GM19372 (cell line): ENCODE measurements around the gene H2BK1.

Source experiments
- ATAC-seq: cut with Tn5 transposase; IDR thresholded peaks from one replicate; pipeline ENCODE4 v1.9.1; 2021; ENCODE audit warnings: mild to moderate bottlenecking, low read depth, moderate library complexity; ENCODE audit not compliant: unreplicated experiment

The H2BK1 gene

DNA sequence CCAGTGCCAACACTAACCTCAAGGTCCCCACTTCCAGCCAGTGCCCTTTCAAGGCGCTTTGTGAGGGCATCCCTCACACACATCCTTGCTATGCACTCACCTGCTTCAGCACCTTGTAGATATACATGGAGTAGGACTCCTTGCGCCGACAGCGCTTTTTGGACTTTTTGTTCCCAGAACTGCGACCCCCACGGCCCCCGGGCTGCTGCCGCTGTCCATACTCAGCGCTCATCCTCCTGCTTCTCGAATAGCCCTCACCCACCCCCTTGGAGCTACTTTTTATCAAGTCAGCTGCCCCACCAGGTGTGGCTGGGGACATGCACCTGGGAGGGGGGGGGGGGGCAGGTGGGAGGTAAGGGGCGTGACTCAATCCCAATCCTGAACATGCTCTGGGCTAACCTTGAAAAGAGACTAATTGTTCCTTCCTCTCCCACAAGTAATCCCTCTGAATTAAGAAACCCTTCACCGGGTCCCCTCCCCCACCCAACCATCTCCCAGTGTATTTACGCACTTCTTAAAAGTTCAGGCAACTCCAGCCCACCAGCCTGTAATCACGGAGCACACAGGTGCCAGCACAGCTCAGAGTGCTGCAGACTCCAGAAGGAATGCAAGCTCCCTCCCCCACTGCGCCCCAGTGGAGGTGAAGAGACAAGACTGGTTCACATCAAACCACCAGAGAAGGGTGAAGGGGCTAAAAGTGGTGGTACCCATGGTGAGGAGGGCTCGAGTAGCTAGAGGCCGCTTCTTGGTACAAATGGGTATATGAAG, at the start of gene H2BK1:
Gene H2BK1 (minus strand): TSS at position 402 of the 768 bp plus-strand sequence. CDS start 170 bp downstream, at position 232.
- ATAC-seq, result no peak

DNA sequence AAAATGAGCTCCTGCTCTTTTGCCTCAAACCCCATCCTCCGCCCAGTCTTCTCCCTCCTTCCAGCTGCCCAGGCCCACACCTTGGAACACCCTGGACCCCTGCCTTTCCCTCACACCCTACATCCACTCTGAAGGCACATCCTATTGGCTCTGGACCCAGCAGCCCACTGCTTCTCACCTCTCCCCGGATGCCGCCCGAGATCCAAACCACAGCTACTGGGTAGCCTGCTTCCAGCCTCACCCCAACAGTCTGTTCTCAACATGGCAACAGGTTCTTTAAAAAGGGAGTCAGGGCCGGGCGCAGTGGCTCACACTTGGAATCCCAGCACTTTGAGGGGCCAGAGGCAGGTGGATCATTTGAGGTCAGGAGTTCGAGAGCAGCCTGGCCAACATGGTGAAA, 47.7 kb upstream of the H2BK1 start:
- no peak for ATAC-seq

DNA sequence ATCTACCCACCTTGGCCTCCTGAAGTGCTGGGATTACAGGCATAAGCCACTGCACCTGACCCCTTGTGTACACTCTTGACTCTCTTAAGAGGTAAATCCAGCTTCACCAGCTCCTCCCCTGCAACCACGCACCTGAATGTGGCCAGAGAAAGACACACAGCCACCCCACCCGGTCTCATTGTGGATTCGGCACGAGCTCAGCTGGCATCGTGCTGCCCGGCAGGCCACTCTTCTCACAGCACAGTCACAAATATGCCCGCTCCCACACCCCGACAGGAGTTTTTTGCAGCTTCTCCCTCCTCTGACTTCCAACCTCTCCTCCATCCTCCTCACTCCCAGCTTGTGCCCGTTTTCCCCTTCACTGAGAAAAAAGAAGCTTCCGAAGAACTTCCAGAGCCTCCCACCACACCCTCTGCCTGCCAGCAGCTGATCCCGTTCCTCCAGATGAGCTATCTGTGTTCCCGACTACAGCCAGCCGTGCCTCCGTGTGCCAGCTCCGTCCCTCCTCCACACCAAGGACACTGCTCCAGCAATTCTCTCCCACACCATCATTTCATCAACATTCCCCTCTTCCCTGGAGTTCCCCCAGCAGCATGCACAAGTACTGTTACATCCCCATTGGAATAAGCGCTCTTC, 46.2 kb upstream of the H2BK1 start:
- no peak for ATAC-seq

DNA sequence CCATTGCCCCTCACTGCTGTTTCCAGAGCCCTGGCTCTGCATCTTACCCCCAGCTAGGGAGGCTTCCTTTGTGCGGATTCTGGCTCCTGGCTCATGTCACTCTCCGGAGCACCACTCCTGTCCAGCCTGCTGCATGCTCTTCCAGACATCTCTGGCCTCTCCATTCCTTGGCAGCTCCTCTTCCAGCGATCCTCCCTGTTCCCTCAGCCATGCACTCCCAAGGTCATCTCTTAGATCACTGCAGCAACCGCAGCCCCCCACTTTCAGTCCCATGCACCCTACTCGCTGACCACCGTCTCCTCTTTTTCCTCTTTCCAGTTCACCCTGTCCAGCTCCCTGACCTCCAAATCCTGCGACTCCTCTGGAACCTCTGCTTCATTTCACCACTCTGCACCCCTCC, 45.1 kb upstream of the H2BK1 start:
- no peak for ATAC-seq

DNA sequence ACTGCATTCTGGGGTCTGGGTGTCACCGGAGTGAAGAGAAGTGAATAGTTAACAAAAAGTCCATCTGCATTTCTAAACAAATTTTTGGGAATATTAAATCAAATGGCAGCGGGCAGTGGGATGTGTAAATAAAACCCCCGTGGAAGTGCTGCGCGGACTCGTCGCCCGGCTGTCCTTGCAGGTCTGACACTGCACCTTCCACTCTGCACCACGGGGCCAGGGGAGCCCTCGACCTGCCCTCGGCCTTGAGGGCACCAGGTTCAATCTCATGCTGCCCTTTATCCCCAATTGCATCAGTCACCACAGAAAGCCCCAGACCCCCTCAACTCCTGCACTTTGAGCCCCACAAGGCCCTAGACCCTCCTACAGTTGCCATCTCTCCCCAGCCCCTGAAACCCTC, 44.6 kb upstream of the H2BK1 start:
- no peak for ATAC-seq

DNA sequence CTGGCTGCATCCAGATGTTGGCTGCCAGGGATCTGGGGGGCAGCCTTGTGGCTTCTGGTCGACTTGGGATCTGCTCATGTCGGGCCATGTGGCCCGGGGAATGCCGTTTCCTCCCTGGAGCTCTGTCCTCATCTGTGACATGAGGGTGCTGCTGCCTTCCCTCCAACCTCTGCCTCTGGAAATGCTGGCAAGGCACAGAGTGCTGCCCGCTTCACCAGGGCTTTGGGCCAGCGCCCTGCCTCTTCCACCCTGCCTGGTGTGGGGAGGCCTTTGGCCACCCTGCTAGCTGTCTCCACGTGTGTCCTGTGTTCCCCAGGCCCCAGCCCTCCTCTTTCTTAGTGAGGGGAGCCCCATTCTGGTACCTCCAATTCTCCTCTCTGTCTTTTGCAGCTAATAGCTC, 44.0 kb upstream of the H2BK1 start:
- ATAC-seq, result no peak

DNA sequence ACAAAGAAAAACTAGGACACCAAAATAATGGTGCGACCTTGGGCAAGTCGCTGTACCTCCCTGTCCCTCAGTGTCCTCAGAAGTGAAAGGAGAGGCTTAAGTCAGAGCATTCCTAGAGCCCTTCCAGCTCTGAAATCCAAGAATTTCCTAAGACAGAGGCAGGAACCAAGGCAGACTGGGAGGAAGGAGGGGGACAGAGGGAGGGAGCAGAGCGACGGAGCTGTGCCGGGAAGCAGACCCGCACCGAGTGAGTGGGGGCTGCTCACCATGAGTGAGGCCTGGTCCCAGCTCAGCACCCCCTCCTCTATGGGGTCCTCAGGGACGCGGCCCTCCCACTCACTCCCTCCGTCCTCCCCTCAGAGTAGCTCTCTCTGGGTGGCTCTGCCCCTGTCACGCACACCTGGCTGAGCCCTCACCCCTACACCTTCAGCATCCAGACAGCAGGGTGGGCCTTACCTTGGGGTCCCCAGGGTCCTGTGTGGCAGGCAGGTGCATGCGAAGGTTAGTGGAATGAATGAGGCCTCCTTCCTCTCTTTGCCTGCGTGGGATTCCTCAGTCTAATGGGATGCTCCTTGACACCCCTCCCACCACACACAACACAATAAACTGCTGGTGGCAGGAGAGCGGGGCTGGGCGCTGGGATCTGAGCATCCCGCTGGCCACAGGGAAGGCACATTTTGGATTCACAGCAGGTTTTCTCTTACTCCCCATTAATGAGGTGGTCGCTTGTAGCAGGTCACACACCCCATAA, 42.8 kb upstream of the H2BK1 start:
- no peak for ATAC-seq

DNA sequence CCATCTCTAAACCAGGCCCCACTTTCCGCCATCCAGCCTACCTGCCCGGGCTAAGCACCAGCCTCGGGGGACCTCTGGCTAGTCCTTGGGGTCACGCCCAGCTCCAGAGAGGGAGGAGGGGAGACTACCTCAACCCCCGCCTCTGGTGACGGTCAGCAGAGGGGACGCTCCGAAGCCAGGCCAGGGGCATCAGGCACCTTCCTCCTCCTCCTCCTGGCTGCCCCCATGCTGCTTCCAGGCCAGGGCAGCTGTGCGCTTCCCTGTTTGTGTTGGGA, 42.2 kb upstream of the H2BK1 start:
- no peak for ATAC-seq

DNA sequence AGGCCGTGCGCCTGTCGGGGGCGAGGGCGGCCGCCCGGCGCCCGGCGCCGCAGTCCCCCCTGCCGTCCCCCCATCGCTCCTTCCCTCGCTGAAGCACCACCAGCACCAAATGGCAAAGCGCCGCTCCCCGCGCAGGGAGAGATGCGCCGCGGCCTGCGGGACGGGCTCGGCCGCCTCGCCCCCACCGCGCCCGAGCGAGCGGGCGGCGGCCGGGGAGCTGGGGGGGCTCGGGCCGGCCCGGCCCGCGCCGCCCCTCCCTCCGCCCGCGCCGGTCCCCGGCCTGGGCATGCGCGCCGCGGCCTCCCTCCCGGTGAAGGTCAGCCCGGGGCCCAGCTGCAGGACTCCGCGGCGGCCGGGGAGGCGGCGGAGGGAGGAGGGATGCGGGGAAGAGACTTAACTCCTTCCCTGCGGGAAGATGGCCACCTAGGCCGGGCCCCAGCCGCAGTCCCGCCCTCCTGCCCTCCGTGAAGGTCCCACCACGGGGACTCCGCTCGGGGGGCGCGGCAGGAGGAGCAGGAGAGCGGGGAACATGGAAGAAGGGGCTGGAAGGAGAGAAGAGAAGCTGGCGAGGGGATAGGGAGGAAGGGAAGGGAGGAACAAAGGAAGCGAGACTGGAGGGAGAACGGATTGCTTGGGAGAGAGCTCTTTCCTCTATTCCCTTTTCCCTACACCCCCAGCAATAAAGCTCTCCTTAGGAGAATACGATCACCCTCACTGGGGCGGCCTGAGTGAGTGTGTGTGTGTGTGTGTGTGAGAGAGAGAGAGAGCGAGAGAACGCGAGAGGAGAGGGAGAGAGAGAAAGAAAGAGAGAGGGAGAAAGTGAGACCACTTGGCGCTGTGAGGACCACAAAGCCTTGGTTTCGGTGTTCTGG, 41.6 kb upstream of the H2BK1 start:
- no peak for ATAC-seq

DNA sequence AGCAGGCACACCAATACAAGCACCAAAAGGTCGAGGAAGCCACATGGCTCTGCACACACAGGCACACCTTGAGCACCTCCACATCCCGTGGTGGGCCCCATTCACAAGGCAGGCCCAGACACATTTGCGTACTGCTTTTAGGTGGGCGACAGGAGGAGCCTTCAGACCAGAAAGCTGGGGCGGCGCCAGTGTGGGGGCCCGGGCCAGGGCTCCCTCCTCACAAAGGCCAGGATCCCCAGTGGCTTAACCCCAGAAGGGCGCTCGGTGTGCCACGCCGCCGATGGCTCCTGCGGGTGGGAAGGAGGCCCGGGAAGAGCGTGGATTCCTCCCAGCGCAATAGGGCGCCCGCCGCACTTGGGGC, 41.0 kb upstream of the H2BK1 start:
- no peak for ATAC-seq

DNA sequence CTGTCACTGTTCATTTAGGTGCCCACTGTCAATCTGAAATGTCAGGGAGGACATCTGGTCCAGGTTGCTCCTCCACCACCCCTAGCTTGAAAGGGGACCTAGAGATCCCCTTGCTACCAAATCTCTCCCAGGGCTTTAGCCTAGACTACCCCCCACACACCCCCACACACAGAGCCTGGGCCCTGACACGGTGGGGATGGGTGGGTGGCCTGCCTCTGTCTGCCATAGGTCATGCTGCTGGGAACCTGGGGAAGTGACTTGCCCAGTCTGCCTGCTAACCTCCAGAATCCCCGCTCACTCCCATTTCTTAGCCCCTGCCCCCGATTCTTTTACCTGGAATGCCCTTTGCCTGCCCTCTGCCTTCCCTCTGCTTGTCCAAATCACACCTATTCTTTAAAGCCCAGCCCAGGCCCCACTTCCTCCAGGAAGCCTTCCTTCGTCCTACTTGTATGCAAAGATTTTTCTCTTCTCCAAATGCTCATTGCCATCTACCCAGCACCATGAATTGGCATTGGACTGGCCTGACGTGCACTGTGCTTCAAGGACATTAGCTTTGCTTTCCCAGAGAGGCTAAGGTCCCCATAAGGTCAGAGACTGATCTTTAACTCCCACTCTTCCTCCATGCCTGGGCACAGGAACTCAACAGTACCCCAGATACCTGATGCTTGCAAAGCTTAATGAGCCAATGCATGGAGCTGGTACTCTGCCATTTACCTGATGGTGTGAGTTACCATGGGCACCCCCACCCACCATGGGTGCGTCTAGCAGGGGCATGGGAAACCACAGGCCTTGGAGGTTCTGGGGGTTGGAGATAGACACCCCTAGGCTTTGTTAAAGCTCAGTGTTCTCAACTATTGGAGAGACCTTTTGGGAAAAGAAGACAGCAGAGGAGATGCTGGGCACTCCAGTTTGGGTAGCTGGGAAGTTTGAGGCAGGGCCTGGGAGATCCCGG, 40.2 kb upstream of the H2BK1 start:
- ATAC-seq, result no peak

DNA sequence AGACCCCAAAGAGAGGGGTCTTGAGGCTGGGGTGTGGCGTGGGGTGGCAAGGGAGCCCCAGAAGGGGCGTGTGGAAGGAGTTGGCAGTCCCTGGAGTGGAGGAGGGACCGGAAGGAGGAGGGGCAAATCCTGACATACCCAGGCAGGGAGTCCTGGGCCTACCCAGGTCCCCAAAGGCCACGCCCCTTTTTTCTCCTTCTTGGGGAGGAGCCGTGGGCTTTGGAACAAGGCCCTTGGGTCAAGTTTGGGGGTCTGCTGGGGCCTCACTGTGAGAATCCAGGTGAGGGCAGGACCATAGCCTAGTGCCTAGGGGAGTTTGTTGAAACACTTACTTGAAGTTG, 39.4 kb upstream of the H2BK1 start:
- ATAC-seq, result no peak

DNA sequence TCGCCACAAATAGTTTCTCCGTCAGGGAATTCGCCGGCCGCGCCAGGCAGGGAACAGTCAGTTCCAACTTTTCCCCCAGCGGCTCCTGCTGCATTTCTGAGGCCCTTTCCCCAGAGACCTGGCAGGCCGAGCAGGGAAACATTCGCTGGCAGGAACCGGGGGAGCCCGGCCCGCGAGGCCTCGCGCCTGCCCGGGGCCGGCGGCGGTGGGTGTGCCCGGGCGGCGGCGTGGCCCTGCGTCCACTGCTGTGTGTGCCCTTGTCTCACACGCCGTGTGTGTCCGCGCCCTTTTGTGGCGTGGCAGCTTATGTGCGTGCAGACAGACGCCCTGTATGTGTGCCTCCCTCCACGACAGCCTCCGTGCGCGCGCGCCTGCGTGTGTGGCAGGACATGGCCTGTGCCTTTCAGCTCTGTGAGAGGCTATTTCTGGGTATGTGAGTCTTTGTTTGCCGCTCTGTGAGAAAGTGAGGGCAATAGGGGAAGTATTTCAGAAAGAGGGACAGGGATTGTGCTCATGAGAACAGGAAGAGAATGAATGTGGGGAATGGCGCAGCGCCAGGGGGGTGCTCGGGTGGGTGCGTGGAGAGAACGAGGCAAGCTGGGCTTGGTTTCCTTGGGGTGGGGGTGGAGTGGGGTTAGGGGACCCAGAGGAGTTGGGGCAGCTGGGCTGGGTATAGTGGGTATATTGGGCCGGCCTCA, 38.9 kb upstream of the H2BK1 start:
- ATAC-seq, result no peak

DNA sequence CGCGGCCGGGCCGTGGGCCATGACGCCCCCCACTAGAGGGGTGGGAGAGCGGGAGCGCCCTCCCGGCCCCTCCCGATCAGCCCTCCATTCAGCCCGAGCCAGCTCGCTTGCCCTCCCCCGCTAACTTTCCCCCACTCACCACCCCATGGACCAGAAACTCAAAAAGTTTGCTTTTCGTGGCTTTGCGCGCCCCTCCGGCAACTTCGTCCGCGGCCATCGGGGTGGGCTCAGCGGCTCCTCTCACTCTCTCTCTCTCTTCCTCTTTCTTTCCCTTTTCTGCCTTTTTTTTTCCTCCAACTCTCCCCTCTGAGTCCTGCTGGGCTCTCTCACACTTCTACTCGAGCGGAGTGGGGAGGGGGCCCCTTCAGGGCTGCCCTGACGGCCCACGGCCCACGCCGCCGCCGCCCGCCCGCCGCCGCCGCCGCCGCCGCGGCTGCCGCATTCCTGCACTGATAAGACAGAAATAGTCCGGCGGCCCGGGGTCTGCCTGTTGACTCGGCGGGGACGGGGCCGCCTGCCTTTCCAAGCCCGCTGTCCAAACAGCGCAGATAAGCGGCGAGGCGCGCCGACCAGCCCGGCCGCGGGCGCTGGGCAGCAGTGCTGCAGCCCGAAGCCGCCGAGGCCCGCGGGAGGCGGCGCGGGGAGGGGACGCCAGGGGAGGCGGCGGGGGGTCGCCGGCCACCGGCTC, 38.2 kb upstream of the H2BK1 start, which contains the start of gene SMARCD3:
Gene SMARCD3 (minus strand): TSS at position 349 of the 688 bp plus-strand sequence. CDS start 132 bp downstream, at position 217.
- ATAC-seq, result no peak

DNA sequence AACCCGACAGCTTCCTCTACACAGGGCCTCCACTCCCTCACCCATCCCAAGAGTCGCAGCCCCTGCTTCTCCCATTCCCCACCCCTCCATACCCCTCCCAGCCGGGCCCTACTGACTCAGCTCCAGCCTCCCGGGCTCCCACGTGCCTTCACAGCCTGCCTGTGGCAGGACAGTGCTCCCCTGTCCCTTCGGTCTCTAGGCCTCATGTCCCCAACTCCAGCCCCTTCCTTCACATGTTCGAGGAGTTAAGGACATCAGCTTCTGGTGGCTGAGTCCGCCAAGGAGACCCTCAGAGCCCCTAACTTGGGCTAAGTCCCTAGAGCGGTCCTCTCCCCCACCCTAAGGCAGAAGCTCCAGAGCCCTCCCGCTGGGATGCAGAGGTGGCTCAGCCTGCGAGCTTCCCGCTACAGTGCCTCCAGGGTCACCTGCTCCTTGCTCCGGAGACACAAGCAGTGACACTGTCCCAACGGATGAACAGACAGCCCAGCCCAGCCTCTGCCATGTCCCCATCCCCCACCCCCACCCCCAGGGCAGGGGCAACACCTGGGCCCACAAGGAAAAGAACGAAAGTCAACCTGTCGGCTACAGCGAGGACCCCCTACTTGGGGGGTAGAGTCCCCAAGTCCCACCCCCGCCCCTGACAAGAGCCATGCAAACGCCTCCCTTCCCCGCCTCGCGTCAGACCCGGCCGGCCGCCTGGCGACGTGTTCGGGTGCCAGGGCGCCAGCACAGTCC, 37.5 kb upstream of the H2BK1 start:
- ATAC-seq, result no peak

DNA sequence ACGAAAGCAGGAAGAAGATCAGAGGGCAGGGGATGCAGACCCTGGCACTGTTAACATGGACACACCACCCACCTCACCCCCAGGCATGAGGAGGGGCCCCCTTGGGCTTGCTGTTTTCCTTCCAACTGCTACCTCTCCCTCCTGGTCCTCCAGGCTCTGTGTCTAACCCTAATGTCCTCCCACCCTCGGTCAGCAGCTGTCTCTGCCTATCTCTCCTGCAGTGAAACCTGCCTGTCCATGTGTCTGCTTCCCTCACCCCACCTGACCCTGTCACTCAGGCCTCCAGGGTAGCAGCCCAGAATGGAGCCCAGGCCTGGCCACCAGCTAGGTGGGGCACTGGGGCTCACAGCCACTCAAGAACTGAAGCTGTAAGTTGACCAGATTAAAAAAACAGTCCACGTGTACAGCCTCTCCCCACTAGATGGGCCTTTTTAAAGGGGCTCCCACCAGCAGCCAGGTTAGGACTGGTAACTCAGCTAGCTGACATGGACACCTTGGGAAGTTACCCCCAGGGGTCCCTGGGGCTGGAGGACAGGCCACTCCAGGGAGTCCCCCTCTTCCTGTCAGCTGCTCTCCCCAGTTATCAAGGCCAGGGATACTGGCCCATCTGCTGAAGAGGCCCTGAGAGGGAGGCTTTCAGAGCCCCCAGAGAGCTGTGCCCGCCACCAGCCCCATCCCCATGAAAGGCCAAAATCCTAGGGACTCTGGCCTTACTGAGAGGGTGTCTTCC, 36.7 kb upstream of the H2BK1 start:
- no peak for ATAC-seq

DNA sequence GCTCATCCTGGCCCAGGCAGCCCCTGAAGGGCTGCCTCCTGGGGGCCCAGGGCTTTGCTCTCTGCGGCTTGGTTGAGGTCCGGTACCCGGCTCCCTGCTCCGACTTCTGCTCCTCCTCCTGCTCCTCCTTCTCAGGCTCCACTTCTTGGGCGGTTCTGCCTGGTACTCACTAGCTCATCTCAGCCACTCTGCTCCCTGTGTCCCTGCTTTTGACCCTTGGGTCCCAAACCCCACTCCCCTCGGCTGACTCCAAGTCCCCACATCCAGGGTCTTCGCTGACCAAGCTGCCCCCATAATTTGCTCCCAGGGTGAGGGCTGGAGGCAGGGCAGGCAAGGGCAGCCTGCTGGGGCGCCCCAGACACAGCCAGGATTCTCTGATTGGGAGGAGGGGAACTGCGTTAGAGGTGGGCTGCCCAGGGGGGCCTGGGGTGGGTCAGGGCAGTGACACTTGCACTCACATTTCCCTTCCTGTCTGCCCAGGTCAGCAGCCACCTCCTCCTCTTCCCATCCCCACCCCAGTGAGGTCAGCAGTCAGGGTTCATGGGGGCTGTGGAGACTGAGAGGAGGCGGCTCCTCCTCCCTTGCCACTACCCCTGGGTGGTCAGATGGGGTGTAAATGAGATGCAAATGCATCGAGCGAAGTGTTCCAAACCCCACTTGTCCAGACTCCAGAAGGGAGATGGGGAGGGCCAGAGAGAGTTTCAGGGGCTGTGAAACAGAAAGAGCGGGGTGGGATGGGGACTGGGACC, 36.0 kb upstream of the H2BK1 start:
- no peak for ATAC-seq
